ENCODE data around the gene RMC1.

The RMC1 gene

DNA sequence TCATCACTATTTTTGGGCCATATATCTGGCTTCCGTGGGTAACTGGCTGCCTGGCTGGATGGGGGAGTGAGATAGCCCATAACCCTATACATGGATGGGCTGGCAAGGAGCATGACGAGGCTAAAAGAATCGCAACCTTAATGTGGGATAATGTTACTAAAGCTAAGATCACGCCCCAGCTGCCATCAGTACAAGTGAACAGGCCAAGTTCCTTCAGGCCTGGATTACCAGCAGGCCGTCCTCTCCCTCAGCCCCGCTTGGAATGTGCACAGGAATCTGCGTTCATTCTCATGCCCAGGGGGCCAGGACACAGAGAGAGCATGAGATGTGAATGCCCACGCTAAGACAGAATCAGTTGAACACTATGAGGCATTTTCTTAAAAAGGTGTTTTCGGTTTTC lies 34.7 kb downstream of the RMC1 start:
- no peak for TF ChIP-seq EZH2phosphoT487 (conservative IDR thresholded peaks at IDR 0.05; ENCODE audit: low read length)
- TF ChIP-seq, protein P1, sequence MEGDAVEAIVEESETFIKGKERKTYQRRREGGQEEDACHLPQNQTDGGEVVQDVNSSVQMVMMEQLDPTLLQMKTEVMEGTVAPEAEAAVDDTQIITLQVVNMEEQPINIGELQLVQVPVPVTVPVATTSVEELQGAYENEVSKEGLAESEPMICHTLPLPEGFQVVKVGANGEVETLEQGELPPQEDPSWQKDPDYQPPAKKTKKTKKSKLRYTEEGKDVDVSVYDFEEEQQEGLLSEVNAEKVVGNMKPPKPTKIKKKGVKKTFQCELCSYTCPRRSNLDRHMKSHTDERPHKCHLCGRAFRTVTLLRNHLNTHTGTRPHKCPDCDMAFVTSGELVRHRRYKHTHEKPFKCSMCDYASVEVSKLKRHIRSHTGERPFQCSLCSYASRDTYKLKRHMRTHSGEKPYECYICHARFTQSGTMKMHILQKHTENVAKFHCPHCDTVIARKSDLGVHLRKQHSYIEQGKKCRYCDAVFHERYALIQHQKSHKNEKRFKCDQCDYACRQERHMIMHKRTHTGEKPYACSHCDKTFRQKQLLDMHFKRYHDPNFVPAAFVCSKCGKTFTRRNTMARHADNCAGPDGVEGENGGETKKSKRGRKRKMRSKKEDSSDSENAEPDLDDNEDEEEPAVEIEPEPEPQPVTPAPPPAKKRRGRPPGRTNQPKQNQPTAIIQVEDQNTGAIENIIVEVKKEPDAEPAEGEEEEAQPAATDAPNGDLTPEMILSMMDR (IDR thresholded peaks at IDR 0.05; ENCODE audit: insufficient read depth, low read length, poor library complexity, severe bottlenecking) = no peak
- Histone ChIP-seq H3K36me3 (ENCODE audit: low read length) (peaks cover 22% of the 10 kb centered on the region; the same call in 1 of the 2 replicates), H4K20me1 (ENCODE audit: low read depth, low read length) (no peaks in the 10 kb centered on the region), H3K4me2 (ENCODE audit: low read depth, low read length, poor library complexity, severe bottlenecking) (no peak overlapping the region), H3K27ac (ENCODE audit: low read depth, low read length) (no peak overlapping the region), H3K9me3 (ENCODE audit: insufficient read depth, low read length) (no peaks in the 10 kb centered on the region), H3F3A (ENCODE audit: insufficient read depth) (no peaks in the 10 kb centered on the region), H2AFZ (ENCODE audit: low read depth, low read length, severe bottlenecking) (no peak overlapping the region), H3K9me2 (replicated peaks; ENCODE audit: insufficient read depth, low read length) (no peaks in the 10 kb centered on the region), H3K27me3 (ENCODE audit: low read length) (no peaks in the 10 kb centered on the region), H3K79me2 (ENCODE audit: insufficient read depth, low read length) (no peaks in the 10 kb centered on the region), H3K9ac (ENCODE audit: low read length) (no peak overlapping the region), H3K4me3 (ENCODE audit: insufficient read depth, low read length, poor library complexity, severe bottlenecking) (no peak overlapping the region)

DNA sequence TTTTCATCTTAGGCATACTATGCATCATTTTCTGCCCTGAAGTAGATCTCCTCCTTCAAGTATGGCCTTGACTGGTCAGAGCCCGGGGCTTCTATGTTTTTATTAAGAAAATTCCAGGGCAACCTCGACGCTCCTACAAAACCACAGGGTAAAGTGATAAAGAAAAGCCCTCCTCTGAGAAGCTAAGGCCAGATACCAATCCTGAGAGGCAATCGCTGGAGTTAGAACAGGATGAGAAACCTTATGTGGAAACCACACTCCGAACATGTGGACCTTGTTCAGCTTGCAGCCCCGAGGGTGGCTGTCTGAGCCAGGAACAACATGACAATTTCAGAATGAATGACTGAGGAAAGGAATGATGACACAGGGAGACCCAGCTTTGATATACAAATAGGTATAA lies 35.6 kb downstream of the RMC1 start:
- H3K4me2 ChIP-seq (ENCODE audit: low read depth, low read length, poor library complexity, severe bottlenecking) = no peak overlapping the region
- no peaks in the 10 kb centered on the region for H3K9me3 ChIP-seq (ENCODE audit: insufficient read depth, low read length)
- no peaks in the 10 kb centered on the region for H3K79me2 ChIP-seq (ENCODE audit: insufficient read depth, low read length)
- no peak overlapping the region for H3K9ac ChIP-seq (ENCODE audit: low read length)
- TF ChIP-seq EZH2phosphoT487 (conservative IDR thresholded peaks at IDR 0.05; ENCODE audit: low read length) = no peak
- TF ChIP-seq, protein P1 (IDR thresholded peaks at IDR 0.05; ENCODE audit: insufficient read depth, low read length, poor library complexity, severe bottlenecking) = no peak
- H4K20me1 ChIP-seq (ENCODE audit: low read depth, low read length) = no peaks in the 10 kb centered on the region
- no peaks in the 10 kb centered on the region for H3K27me3 ChIP-seq (ENCODE audit: low read length)
- no peak overlapping the region for H3K27ac ChIP-seq (ENCODE audit: low read depth, low read length)
- peaks cover 21% of the 10 kb centered on the region; the same call in 1 of the 2 replicates for H3K36me3 ChIP-seq (ENCODE audit: low read length)
- H3K9me2 ChIP-seq (replicated peaks; ENCODE audit: insufficient read depth, low read length) = no peaks in the 10 kb centered on the region
- no peak overlapping the region for H2AFZ ChIP-seq (ENCODE audit: low read depth, low read length, severe bottlenecking)
- no peaks in the 10 kb centered on the region for H3F3A ChIP-seq (ENCODE audit: insufficient read depth)
- H3K4me3 ChIP-seq (ENCODE audit: insufficient read depth, low read length, poor library complexity, severe bottlenecking) = no peak overlapping the region

DNA sequence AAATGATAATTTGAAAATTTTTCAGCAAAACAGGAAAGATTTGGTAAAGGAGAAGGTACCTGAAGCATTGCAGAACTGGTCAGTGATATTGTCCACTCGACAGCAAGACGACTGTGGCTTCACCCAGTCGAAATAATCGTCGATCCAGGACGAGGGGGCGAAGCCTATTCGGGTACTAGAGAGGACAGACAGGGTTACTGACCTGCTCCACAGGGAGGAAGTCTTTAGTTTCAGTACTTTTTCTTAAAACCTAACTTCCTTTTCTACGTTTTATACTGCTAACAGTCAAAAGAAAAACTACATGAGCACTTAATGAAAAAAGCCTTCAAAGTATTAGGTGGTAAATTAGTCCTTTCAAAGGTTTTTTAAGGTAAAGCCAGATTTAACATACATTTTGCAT lies 36.0 kb downstream of the RMC1 start:
- no peaks in the 10 kb centered on the region for H3K79me2 ChIP-seq (ENCODE audit: insufficient read depth, low read length)
- H3K4me2 ChIP-seq (ENCODE audit: low read depth, low read length, poor library complexity, severe bottlenecking) = no peak overlapping the region
- no peaks in the 10 kb centered on the region for H3F3A ChIP-seq (ENCODE audit: insufficient read depth)
- H3K27me3 ChIP-seq (ENCODE audit: low read length) = no peaks in the 10 kb centered on the region
- H3K4me3 ChIP-seq (ENCODE audit: insufficient read depth, low read length, poor library complexity, severe bottlenecking) = no peak overlapping the region
- peaks cover 21% of the 10 kb centered on the region; the same call in 1 of the 2 replicates for H3K36me3 ChIP-seq (ENCODE audit: low read length)
- TF ChIP-seq, protein P1 (IDR thresholded peaks at IDR 0.05; ENCODE audit: insufficient read depth, low read length, poor library complexity, severe bottlenecking) = no peak
- TF ChIP-seq EZH2phosphoT487 (conservative IDR thresholded peaks at IDR 0.05; ENCODE audit: low read length) = no peak
- no peaks in the 10 kb centered on the region for H3K9me3 ChIP-seq (ENCODE audit: insufficient read depth, low read length)
- H2AFZ ChIP-seq (ENCODE audit: low read depth, low read length, severe bottlenecking) = no peak overlapping the region
- H4K20me1 ChIP-seq (ENCODE audit: low read depth, low read length) = no peaks in the 10 kb centered on the region
- no peak overlapping the region for H3K27ac ChIP-seq (ENCODE audit: low read depth, low read length)
- no peak overlapping the region for H3K9ac ChIP-seq (ENCODE audit: low read length)
- no peaks in the 10 kb centered on the region for H3K9me2 ChIP-seq (replicated peaks; ENCODE audit: insufficient read depth, low read length)
